ENCODE data around the gene TMIGD3. TPM values are rescaled to one million over a fixed set of nuclear protein-coding genes. Genes with fewer than 3 reads are reported as not detected.

The TMIGD3 gene
- total RNA-seq, 1 experiment from 2014 or later: 0.88 TPM

- H3K9me3 Mint-ChIP-seq (ENCODE audit: unreplicated experiment): no peaks in the 10 kb centered on the region
- DNase-seq: no peak
- Histone ChIP-seq H3K36me3 (ENCODE audit: control insufficient read depth, insufficient read depth, low read length) (no peaks in the 10 kb centered on the region), H3K4me1 (no peaks in the 10 kb centered on the region), H3K27me3 (replicated peaks; ENCODE audit: control insufficient read depth, insufficient read depth, low read length) (no peaks in the 10 kb centered on the region), H3K9me3 (no peaks in the 10 kb centered on the region), H3K4me3 (ENCODE audit: low read depth, low read length) (no peak overlapping the region)
- CTCF ChIA-PET: no interaction called here
- no peak for TF ChIP-seq CTCF (IDR thresholded peaks at IDR 0.05; ENCODE audit: insufficient read depth in 1 of 2, low read depth in 1 of 2, low read length in 1 of 2, severe bottlenecking in 1 of 2, unreplicated experiment in 1 of 2)
- H3K4me3 Mint-ChIP-seq (ENCODE audit: unreplicated experiment): no peak overlapping the region
- H3K27me3 Mint-ChIP-seq (ENCODE audit: insufficient read depth, unreplicated experiment): no peaks in the 10 kb centered on the region
- H3K4me1 Mint-ChIP-seq (ENCODE audit: low read depth, unreplicated experiment): no peaks in the 10 kb centered on the region
- H3K27ac Mint-ChIP-seq (ENCODE audit: unreplicated experiment): no peak overlapping the region
- POLR2A ChIA-PET: no interaction called here
- BruUV-seq (replicated peaks): no TSS peak
- no peaks in the 10 kb centered on the region for H3K36me3 Mint-ChIP-seq (ENCODE audit: insufficient read depth, unreplicated experiment)
- intact Hi-C loops (cut with micrococcal nuclease; ENCODE audit: unreplicated experiment): no loop called here
Observed at GRCh38 chr1:111470596-111470995, 32.8 kb downstream of the TMIGD3 start.

- ChIA-PET POLR2A (no interaction called here), CTCF (no interaction called here)
- TF ChIP-seq CTCF (IDR thresholded peaks at IDR 0.05; ENCODE audit: insufficient read depth in 1 of 2, low read depth in 1 of 2, low read length in 1 of 2, severe bottlenecking in 1 of 2, unreplicated experiment in 1 of 2): no peak
- no peak overlapping the region for H3K4me3 ChIP-seq (ENCODE audit: low read depth, low read length)
- H3K4me1 ChIP-seq: no peaks in the 10 kb centered on the region
- H3K27me3 Mint-ChIP-seq (ENCODE audit: insufficient read depth, unreplicated experiment): no peaks in the 10 kb centered on the region
- no peaks in the 10 kb centered on the region for H3K4me1 Mint-ChIP-seq (ENCODE audit: low read depth, unreplicated experiment)
- no peak overlapping the region for H3K4me3 Mint-ChIP-seq (ENCODE audit: unreplicated experiment)
- H3K27me3 ChIP-seq (replicated peaks; ENCODE audit: control insufficient read depth, insufficient read depth, low read length): no peaks in the 10 kb centered on the region
- no TSS peak for BruUV-seq (replicated peaks)
- H3K36me3 Mint-ChIP-seq (ENCODE audit: insufficient read depth, unreplicated experiment): no peaks in the 10 kb centered on the region
- H3K9me3 Mint-ChIP-seq (ENCODE audit: unreplicated experiment): no peaks in the 10 kb centered on the region
- intact Hi-C loops (cut with micrococcal nuclease; ENCODE audit: unreplicated experiment): no loop called here
- no peak for DNase-seq
- no peaks in the 10 kb centered on the region for H3K9me3 ChIP-seq
- no peak overlapping the region for H3K27ac Mint-ChIP-seq (ENCODE audit: unreplicated experiment)
- H3K36me3 ChIP-seq (ENCODE audit: control insufficient read depth, insufficient read depth, low read length): no peaks in the 10 kb centered on the region
Observed at GRCh38 chr1:111469539-111469938, 33.9 kb downstream of the TMIGD3 start.

- Histone ChIP-seq H3K36me3 (ENCODE audit: control insufficient read depth, insufficient read depth, low read length) (no peaks in the 10 kb centered on the region), H3K27me3 (replicated peaks; ENCODE audit: control insufficient read depth, insufficient read depth, low read length) (no peaks in the 10 kb centered on the region), H3K4me1 (peaks cover 4% of the 10 kb centered on the region; the same call in 1 of the 2 replicates), H3K9me3 (no peaks in the 10 kb centered on the region), H3K4me3 (ENCODE audit: low read depth, low read length) (no peak overlapping the region)
- Mint-ChIP-seq H3K27me3 (ENCODE audit: insufficient read depth, unreplicated experiment) (no peaks in the 10 kb centered on the region), H3K4me1 (ENCODE audit: low read depth, unreplicated experiment) (peaks cover 6% of the 10 kb centered on the region), H3K36me3 (ENCODE audit: insufficient read depth, unreplicated experiment) (no peaks in the 10 kb centered on the region), H3K9me3 (ENCODE audit: unreplicated experiment) (no peaks in the 10 kb centered on the region), H3K27ac (ENCODE audit: unreplicated experiment) (no peak overlapping the region), H3K4me3 (ENCODE audit: unreplicated experiment) (no peak overlapping the region)
- ChIA-PET POLR2A (no interaction called here), CTCF (no interaction called here)
- intact Hi-C loops (cut with micrococcal nuclease; ENCODE audit: unreplicated experiment): no loop called here
- no peak for DNase-seq
- TF ChIP-seq CTCF (IDR thresholded peaks at IDR 0.05; ENCODE audit: insufficient read depth in 1 of 2, low read depth in 1 of 2, low read length in 1 of 2, severe bottlenecking in 1 of 2, unreplicated experiment in 1 of 2): no peak
- no TSS peak for BruUV-seq (replicated peaks)
Observed at GRCh38 chr1:111468717-111469100, 34.7 kb downstream of the TMIGD3 start.
